Small intestine (tissue), 7 donors: ENCODE measurements around the gene CTCFL. TPM values are rescaled to one million over a fixed set of nuclear protein-coding genes. Genes with fewer than 3 reads are reported as not detected.
"Not testable (repeated sequence)": the region's sequence is repeated elsewhere in the genome, so short reads cannot be mapped to it uniquely, and the experiment has no call there.

Experiments
- DNase-seq, 2 donors: peaks; one replicate each; pipeline versions ENCODE4 v3.0.0 to v3.0.0-alpha.2; 2013
- FAIRE-seq: peaks from 2 replicates; lab custom pipeline; 2012; peaks lifted over from hg19 to GRCh38; lab: Jason Lieb, UNC
- H3K27ac ChIP-seq, 3 donors: one replicate each; pipeline ENCODE4 v1.5.1; 2013; ENCODE audit warnings: low read length in 2 of 3, mild to moderate bottlenecking in 2 of 3, control low read depth in 1 of 3, inconsistent platforms in 1 of 3, low read depth in 1 of 3, moderate library complexity in 1 of 3
- H3K27me3 ChIP-seq, 3 donors: one replicate each; pipeline ENCODE4 v1.6.1; 2013; ENCODE audit warnings: low read length in 3 of 3, inconsistent platforms in 1 of 3; ENCODE audit not compliant: control insufficient read depth in 3 of 3, insufficient read depth in 3 of 3
- H3K36me3 ChIP-seq, 3 donors: one replicate each; pipeline ENCODE4 v1.6.1; 2013; ENCODE audit warnings: low read length in 3 of 3, inconsistent platforms in 1 of 3, low read depth in 1 of 3, mild to moderate bottlenecking in 1 of 3, moderate library complexity in 1 of 3; ENCODE audit not compliant: control insufficient read depth in 3 of 3, insufficient read depth in 2 of 3
- H3K4me1 ChIP-seq, 3 donors: one replicate each; pipeline ENCODE4 v1.6.1; 2013; ENCODE audit warnings: low read length in 2 of 3, inconsistent platforms in 1 of 3, low read depth in 1 of 3, mild to moderate bottlenecking in 1 of 3, moderate library complexity in 1 of 3; ENCODE audit not compliant: control insufficient read depth in 3 of 3, insufficient read depth in 2 of 3
- H3K4me3 ChIP-seq, 3 donors: one replicate each; pipeline ENCODE4 v1.5.1; 2013; ENCODE audit warnings: low read length in 3 of 3, control low read depth in 1 of 3, inconsistent platforms in 1 of 3, low read depth in 1 of 3, mild to moderate bottlenecking in 1 of 3, moderate library complexity in 1 of 3
- H3K9me3 ChIP-seq, 2 donors: one replicate each; pipeline ENCODE4 v1.6.1; 2013; ENCODE audit warnings: low read depth in 1 of 2, low read length in 1 of 2; ENCODE audit not compliant: control insufficient read depth in 2 of 2, insufficient read depth in 1 of 2
- WGBS, 3 donors: extraction: QIAGEN DNeasy Blood & Tissue Kit; methylation state at CpG; one replicate each; pipeline ENCODE4 v1.1.7; 2013; 5-methylcytosine and 5-hydroxymethylcytosine counted together
- polyA plus RNA-seq, 4 donors: library from polyadenylated mRNA; stranded (reverse) in 3 of 4; unstranded in 1 of 4; fragments of 200-250 nt in 3 of 4; fragments of 120-200 nt in 1 of 4; gene quantifications; one replicate each; pipeline versions ENCODE4 v1.2.1 to v1.2.3, GENCODE V29; 2013
- donor health status: healthy with polysubstance abuse.
- donor health status: control.
- donor health status: control.
- donor health status: Bipolar disorder and iron deficiency.
- donor health status: healthy.

Gene CTCFL
- polyA plus RNA-seq, 4 donors, result 0.03 TPM; not detected in 2

- H3K4me3 ChIP-seq, result no peak overlapping the region
- no peaks in the 10 kb centered on the region for H3K27me3 ChIP-seq
- no peak overlapping the region for H3K27ac ChIP-seq
- WGBS, 3 donors, result 56 to 82% (median 71%) methylated on average over 1 of the region's 1 CpG
- H3K36me3 ChIP-seq, result no peaks in the 10 kb centered on the region
- FAIRE-seq, result no peak
- no peak for DNase-seq
- H3K4me1 ChIP-seq, result peaks cover 0 to 2% (median 0%) of the 10 kb centered on the region in 3 donors
- peaks cover 0 to 7% of the 10 kb centered on the region in 2 donors for H3K9me3 ChIP-seq
Measured at GRCh38 chr20:57513199-57513598, 11.7 kb downstream of the CTCFL start.

DNA sequence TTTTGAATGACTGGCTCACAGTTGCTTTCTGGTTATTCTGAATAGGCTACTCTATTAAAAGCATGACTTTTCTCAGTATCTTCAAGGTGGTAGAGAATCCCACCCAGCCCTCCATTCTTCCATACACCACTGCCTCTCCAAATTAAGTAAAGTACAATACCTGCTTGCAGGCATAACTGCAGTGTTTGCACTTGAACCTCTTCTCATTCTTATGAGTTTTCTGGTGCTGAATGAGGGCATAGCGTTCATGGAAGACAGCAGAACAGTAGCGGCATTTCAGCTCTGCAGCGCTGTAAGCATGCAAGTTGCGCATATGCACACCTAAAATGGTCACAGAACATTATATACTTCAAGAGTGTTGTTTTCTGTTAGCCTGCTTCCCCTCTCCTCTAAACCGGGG is 12.5 kb downstream of the CTCFL start:
- 84 to 94% (median 92%) methylated on average over 5 of the region's 5 CpGs for WGBS, 3 donors
- DNase-seq (no peak), FAIRE-seq (no peak)
- H3K4me3 ChIP-seq, result no peak overlapping the region
- no peaks in the 10 kb centered on the region for H3K27me3 ChIP-seq
- H3K27ac ChIP-seq, result no peak overlapping the region
- H3K4me1 ChIP-seq, result peaks cover 0 to 2% (median 0%) of the 10 kb centered on the region in 3 donors
- no peaks in the 10 kb centered on the region for H3K36me3 ChIP-seq
- peaks cover 0 to 7% of the 10 kb centered on the region in 2 donors for H3K9me3 ChIP-seq

DNA sequence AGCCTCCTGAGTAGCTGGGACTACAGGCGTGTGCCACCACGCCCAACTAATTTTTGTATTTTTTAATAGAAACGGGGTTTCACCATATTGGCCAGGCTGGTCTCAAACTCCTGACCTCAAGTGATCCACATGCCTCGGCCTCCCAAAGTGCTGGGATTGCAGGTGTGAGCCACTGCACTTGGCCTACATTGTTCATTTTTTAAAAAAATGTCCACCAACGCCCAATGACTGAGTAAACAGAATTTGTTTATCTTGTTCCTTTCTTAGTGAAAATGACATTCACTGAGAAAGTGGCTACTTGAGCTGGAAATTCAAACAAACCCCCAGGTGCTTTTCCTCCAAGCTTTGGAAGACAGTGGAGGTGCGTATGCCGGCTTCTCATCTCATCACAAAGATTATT is 13.2 kb downstream of the CTCFL start:
- H3K4me3 ChIP-seq, H3K9me3 ChIP-seq, H3K36me3 ChIP-seq, FAIRE-seq, H3K27me3 ChIP-seq, H3K27ac ChIP-seq, DNase-seq, H3K4me1 ChIP-seq: not testable (repeated sequence)
- WGBS, 3 donors, result 65 to 84% (median 73%) methylated on average over 7 of the region's 7 CpGs

- no peak overlapping the region for H3K27ac ChIP-seq
- no peaks in the 10 kb centered on the region for H3K9me3 ChIP-seq
- FAIRE-seq (no peak), DNase-seq (no peak)
- WGBS, 3 donors, result 50 to 61% (median 58%) methylated on average over 5 of the region's 5 CpGs
- H3K27me3 ChIP-seq, result no peaks in the 10 kb centered on the region
- no peaks in the 10 kb centered on the region for H3K36me3 ChIP-seq
- peaks cover 0 to 2% (median 0%) of the 10 kb centered on the region in 3 donors for H3K4me1 ChIP-seq
- no peak overlapping the region for H3K4me3 ChIP-seq
Measured at GRCh38 chr20:57509665-57510237, 15.2 kb downstream of the CTCFL start.

- 54 to 67% (median 55%) methylated on average over 5 of the region's 5 CpGs for WGBS, 3 donors
- Histone ChIP-seq H3K27me3 (no peaks in the 10 kb centered on the region), H3K4me1 (no peaks in the 10 kb centered on the region), H3K27ac (no peak overlapping the region), H3K4me3 (no peak overlapping the region), H3K9me3 (no peaks in the 10 kb centered on the region), H3K36me3 (no peaks in the 10 kb centered on the region)
- FAIRE-seq (no peak), DNase-seq (no peak)
Measured at GRCh38 chr20:57508831-57509230, 16.1 kb downstream of the CTCFL start.

DNA sequence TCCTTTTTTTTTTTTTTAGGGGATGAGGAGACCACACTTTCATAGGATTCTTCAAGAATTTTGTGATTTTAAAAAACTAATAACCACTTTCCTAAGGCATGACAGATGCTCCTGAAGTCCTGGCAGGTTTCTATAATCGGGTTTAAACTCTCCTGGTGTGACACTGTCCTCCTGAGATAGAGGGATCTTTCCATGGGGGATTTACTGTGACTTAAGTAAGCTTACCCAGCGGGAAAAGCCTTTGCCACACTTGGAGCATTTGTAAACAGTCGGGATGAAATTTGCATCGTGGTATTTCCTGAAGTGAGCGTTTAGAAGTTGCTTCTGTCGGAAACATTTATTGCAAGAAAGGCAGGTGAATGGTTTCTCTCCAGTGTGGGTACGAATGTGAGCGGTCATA is 16.6 kb downstream of the CTCFL start:
- FAIRE-seq (no peak), DNase-seq (no peak)
- 50 to 65% (median 60%) methylated on average over 8 of the region's 8 CpGs for WGBS, 3 donors
- no peaks in the 10 kb centered on the region for H3K9me3 ChIP-seq
- H3K4me3 ChIP-seq, result no peak overlapping the region
- no peaks in the 10 kb centered on the region for H3K4me1 ChIP-seq
- no peaks in the 10 kb centered on the region for H3K27me3 ChIP-seq
- no peaks in the 10 kb centered on the region for H3K36me3 ChIP-seq
- H3K27ac ChIP-seq, result no peak overlapping the region

DNA sequence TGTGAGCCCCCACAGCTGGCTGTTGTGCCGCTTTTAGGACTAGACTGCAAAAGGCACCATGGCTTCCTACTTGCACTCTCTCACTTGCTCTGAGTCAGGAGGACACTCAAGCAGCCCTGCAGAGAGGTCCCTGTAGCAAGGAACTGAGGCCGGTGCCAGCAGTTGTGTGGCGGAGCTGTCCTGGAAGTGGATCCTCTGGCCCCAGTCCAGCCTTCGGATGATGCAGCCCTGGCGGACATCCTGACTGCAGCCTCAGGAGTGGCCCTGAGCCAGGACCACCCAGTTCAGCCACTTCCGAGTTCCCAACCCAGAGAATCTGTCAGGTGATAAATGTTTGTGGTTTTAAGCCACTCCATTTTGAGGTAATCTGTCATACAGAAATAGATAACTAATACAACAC is 17.5 kb downstream of the CTCFL start:
- DNase-seq (no peak), FAIRE-seq (no peak)
- Histone ChIP-seq H3K27me3 (no peaks in the 10 kb centered on the region), H3K4me1 (no peaks in the 10 kb centered on the region), H3K27ac (no peak overlapping the region), H3K4me3 (no peak overlapping the region), H3K9me3 (no peaks in the 10 kb centered on the region), H3K36me3 (no peaks in the 10 kb centered on the region)
- 65 to 91% (median 84%) methylated on average over 5 to 6 of the region's 6 CpGs for WGBS, 3 donors

- Histone ChIP-seq H3K9me3 (no peaks in the 10 kb centered on the region), H3K36me3 (no peaks in the 10 kb centered on the region), H3K4me3 (no peak overlapping the region), H3K27me3 (no peaks in the 10 kb centered on the region), H3K27ac (no peak overlapping the region), H3K4me1 (no peaks in the 10 kb centered on the region)
- DNase-seq, result no peak
- no peak for FAIRE-seq
- WGBS, 3 donors, result 32 to 65% (median 42%) methylated on average over 6 of the region's 6 CpGs
Measured at GRCh38 chr20:57505979-57506378, 19.0 kb downstream of the CTCFL start.

GRCh38 chr20:57504411-57504810 is 20.5 kb downstream of the CTCFL start:
- H3K9me3 ChIP-seq, result no peaks in the 10 kb centered on the region
- no peaks in the 10 kb centered on the region for H3K36me3 ChIP-seq
- no peak overlapping the region for H3K27ac ChIP-seq
- no peak for FAIRE-seq
- no peak overlapping the region for H3K4me3 ChIP-seq
- no peak for DNase-seq
- WGBS, 3 donors, result 73 to 85% (median 79%) methylated on average over 6 of the region's 6 CpGs
- H3K4me1 ChIP-seq, result no peaks in the 10 kb centered on the region
- no peaks in the 10 kb centered on the region for H3K27me3 ChIP-seq
